Raji (cell line): ENCODE data around the gene TICRR.

Source experiments
- POLR2A ChIP-seq: IDR thresholded peaks from 2 replicates; pipeline ENCODE4 v1.6.1; 2011; ENCODE audit warnings: low read depth, low read length, control low read depth; ENCODE audit not compliant: insufficient read depth

TICRR gene

DNA sequence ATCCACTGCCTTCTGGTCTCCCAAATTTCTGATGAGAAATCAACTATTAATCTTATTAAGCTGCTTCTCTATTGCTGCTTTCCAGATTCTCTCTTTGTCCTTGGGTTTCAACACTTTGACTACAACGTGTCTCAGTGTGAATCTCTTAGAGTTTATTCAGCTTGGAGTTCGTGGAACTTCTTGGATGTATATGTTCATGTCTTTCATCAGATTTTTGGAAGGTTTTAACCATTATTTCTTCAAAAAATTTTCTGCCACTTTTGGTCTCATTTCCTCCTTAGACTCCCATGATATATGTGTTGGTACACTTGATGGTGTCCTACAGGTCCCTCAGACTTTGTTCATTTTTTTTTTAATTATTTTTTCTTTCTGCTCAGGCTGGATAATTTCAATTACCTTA, 36.0 kb downstream of the TICRR start:
- no peak for TF ChIP-seq POLR2A

DNA sequence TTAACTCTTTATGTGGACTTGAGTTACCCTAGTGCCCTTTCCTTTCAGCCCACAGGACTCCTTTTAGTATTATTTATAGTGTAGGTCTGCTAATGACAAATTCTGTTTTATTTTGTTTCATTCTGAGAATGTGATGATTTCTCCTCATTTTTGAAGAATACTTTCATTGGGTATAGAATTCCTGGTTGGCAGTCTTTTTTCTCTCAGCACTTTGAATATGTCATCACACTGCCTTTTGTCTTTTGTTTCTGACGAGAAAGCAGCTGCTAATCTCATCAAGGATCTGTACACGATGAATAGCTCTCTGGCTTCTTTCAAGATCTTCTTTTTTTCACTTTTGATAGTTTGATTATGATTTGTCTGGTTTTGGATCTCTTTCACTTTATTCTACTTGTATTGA, 37.8 kb downstream of the TICRR start:
- TF ChIP-seq POLR2A, result no peak

DNA sequence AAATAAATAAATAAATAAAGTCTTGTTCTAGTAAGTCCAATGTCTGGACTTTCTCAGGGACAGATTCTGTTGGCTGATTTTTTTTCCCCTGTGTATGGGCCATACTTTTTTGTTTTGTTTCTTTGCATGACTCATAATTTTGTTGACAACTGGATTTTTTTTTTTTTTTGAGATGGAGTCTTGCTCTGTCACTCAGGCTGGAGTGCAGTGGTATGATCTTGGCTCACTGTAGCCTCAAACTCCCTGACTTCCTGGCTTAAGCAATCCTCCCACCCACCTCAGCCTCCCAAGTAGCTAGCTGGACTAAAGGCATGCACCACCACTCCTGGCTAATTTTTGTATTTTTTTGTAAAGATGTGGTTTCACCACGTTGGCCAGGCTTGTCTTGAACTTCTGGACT, 38.9 kb downstream of the TICRR start:
- no peak for TF ChIP-seq POLR2A

DNA sequence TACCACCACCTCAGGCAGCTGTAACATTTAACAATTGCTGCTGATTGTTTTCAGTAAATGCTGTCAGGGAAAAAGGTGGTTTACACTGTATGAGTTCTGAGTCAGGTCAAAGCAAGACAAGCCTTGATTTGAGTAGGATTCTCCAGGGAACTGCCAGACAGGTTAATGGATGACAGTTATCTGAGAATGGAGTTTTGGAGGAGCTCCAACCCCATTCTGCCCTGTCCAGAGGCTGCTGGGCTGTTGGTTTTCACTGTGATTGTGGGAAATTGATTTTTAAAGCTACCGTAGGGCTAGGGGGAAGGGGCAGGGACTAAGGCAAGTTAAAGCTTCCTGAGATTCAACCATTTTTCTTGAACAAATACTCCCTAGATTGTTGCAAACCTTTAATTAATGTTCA, 39.9 kb downstream of the TICRR start:
- no peak for TF ChIP-seq POLR2A

DNA sequence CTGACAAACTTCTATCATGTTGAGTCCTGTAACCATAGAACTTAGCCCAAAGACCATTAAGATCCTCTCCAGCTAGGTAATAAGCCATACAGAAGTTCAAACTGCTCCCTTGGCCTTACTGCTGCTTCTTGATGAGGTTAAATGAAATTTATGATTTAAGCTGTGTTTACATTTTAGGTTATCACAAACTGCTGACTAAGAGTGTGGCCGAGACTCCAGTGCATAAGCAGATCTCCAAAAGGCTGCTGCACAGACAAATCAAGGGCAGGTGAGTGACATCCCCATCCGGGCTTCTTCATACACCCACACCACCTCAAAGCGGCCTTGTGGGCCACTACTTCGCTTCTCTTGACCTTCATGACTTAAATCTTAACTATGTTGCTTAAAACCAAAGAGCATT, 41.0 kb downstream of the TICRR start:
- TF ChIP-seq POLR2A, result no peak

DNA sequence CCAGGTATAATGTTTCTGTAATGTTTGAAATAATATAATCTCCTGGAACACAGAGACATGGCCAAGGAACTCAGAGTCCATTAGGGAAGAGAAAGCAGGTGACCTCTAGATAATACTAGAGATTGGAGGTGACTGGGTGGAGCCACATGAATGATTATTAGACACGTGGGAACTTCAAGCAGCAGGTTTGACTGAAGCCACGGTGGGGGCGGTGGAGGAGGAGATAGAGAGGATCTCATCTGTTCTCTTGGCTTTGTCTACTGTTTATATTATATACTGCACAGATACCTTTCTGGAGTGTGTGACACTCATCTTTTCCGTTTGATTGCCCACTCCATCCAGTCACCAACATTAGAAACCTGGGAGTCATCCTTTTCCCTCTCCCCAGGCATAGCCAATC, 46.3 kb downstream of the TICRR start:
- TF ChIP-seq POLR2A, result no peak

DNA sequence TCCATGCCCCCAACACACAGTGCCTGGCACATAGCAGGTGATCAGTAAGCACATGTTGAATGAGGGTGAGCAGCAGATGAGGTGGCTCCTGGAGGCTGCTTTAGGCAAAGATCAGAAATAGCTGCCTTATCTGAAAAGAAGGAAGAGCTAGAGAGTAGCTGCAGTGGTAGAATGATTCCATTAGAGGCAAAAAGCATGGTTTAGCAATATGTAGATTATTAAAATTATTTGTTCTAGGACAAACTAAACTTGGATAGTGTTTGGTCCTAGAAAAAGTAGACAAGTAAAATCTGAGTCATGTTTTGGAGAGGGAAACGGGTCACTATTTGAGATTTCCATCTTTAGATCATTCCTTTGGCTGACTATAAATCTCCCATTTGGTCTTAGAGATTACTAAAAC, 47.9 kb downstream of the TICRR start:
- TF ChIP-seq POLR2A, result no peak

DNA sequence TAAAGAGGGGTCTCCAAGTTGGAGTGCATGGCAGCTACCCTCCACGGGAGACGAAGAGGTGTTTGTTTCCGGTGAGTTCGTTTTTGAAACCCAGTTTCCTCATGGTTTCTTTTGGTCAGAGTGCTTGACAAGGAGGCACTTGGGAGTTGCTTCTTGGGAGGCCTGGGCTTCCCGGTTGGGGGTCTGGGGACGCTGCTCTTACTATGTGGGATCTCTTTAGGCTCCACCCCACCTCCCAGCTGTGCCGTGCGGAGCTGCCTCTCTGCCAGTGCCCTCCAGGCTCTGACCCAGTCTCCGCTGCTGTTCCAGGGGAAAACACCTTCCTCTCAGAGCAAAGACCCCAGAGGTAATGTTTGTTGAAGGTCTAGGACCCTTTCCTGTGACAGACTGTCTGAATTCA, 50.4 kb downstream of the TICRR start:
- TF ChIP-seq POLR2A, result no peak

DNA sequence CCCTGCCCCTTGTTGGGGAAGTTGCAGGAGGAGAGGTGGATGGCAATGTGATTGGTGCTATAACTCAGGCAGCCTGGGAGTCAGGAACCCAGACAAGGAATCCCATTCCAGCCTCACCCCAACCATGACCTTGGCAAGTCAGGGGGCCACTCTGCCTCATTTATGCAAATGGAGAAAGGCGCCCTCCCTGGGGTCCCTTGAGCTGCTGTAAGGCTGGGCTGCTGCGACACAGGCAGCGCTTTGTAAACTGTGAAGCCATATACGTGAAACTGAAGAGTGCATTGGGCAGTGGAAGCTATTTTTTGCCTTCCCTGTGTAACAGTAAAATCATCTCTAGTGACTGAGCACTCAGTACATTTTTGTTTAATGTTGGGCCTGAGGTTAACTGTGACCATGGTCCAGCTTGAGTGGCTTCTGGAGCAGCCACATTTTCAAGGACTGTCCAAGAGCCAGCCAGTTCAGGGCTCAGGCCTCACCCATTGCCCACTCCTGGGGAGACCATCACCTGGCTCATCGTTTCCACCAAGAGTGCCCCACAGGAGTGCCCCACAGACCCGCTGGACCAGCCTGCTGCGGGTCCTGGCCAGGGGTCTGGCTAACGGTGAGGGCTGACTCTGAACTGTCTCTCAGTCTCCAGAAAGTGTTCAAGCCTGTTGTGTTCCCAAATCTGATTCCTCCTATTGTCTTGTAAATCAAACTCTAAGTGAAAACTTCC, 52.1 kb downstream of the TICRR start:
- no peak for TF ChIP-seq POLR2A

DNA sequence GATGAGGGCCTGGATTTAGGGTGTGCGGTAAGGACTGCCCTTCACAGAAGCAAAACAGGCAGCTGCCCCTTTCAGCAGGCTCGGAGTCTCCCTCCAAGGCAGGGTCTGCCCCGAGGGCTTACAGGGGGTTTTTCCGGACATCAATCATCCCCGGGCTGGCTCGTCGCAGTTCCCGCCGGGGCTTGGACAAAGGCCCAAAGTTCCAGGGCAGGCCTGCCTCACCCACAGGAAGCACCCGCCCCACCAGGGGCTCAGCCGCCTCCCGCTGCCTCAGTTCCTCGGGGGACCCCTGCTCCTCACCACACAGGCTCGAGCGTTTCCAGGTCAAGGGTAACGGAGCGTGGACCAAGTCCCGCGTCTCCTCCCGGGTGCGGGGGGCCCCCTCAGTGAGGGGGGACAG, 53.0 kb downstream of the TICRR start:
- no peak for TF ChIP-seq POLR2A

DNA sequence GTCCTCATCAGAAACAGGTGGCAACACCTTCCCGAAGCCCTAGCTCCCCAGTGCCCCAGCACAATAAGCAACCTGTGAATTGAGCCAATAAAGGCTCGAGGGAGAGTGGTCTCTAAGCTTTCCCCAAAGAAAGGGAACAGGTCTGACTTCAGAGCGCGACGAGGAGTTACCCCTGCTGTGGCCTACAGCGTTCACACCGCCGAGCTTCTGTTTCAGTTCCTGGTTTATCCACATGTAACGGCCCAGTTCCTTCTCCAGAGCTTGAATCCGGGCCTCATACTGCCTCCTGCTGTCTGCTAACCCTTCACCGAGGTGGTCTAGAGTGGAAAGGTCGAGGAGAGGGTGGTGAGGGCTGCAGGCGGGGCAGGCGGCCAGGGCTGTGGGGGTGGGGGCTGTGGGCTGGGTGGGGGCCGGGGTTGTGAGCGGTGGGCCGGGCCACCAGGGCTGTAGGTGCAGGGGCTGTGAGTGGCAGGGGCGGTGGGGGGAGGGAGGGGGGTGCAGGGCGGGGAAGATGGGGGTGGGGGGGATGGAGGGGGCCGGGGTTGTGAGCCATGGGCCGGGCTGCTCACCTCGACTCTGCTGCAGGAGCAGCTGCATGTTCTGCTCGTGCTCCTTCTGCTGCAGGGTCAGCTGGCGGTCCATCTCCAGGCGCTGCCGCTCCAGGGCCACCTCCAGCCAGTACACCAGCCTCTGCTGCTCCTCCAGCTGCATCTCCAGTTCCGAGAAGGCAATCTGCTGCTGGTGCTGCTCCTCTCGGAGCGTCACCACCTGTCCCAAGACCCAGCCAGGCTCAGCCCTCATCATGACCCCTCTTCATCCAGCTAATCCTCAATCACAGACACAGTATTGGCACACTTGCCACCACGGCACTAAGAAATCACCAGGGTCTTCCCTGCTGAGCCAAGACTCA, 53.8 kb downstream of the TICRR start:
- no peak for TF ChIP-seq POLR2A

DNA sequence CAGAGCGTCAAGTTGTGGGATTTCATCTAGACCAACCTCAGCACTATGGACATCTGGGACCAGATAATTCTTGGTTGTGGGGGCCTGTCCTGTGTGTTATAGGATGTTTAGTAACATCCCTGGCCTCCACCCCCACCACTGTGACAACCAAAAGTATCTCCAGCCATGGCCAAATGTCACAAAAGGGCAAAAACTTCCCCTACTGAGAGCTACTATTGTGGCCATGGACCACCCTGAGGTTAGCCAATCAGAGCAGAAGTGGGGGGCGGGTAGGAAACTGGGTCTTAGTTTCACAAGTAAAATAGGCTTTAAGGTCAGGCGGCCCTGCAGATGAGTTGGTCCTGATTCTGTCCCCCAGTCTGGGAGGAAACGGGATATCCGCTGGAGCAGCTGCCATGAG, 54.6 kb downstream of the TICRR start:
- no peak for TF ChIP-seq POLR2A

DNA sequence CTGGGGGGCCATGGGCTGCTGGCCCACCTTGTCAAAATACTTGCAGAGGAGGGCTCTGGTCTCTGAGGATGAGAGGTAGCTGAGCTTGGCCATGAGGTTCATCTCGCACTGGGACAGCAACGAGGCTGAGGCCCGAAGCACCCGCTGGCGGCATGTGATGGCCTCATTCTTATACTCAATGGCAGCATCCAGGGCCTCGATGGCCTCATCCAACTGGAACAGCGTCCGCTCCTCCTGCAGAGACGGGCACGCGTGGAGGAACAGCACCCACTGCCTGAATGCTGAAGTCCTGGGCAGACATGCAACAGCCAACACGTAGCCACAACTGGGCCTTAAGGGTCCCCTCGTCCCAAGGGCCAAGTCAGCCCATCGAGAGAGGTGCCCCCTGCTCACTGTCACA, 55.0 kb downstream of the TICRR start:
- TF ChIP-seq POLR2A, result no peak

DNA sequence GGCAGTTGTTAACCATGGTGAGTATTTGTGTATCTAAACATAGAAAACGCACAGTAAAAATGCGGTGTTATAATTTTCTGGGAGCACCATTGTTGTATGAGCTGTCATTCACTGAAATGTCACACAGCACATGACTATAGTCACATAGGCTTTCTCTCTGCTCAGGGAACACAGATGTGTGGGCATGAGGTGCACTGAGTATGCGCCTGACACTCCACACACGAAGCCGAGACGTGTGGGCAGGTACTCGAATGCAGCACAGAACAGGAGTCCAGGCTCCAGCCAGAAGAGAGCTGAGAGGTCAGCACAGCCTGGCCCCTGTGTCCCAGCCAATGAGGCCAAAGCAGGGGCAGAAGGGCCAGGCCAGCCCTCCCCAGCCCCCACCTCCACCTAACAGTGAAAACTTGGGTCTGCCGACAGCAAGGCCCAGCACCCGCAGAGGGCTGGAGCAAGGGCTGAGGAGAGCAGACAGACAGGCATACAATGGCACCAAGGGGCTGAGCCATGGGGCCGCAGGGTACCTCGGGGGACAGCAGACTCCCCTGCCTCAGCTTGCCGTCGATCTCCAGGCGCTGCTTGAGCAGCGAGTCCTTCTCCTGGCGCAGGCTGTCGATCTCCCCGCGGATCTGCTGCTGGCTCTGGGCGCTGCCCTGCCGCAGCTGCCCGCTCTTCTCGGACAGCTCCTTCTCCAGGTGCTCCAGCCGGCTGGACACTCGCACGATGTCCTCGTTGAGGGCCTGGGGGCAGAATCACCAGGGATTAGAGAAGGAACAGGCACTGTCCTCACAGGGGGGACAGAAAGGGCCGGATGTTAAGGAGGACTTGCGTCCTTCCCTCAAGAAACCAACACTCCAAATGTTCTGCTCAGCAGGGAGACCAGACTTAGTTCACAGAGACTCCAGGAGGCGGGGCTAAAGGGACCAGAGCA, 56.0 kb downstream of the TICRR start:
- TF ChIP-seq POLR2A, result no peak

DNA sequence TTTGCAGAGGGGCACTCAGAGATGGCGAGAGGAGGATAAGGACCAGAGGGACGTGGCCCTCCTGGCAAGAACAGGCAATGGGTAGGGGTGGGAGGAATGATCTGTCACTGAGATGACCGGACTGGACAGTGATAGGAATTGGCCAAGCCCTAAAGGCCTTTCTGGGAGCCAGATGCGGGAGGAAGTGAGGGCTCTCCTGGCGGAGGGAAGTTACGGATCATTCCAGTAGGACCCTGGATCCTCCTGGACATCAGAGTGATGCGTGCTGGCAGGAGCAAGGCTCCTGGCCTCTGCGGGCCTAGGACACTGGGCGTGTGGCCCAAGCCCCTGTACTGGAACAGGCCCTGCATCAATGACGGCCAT, 56.6 kb downstream of the TICRR start:
- no peak for TF ChIP-seq POLR2A
